NCI-H187 treated with DMSO at 0.1 percent for 48 hours (cell line): Measurements from ENCODE around the gene BAD.
"Not testable (repeated sequence)": the region's sequence is repeated elsewhere in the genome, so short reads cannot be mapped to it uniquely, and the experiment has no call there.

Experiments
- DNase-seq: peaks from one replicate; lab custom pipeline; 2025; lab: John Stamatoyannopoulos, UW

The BAD gene

GRCh38 chr11:64284048-64284961 is at the start of gene BAD:
Gene BAD (minus strand): TSS chr11:64284665. CDS start chr11:64284368, 297 bp downstream.
- peak; percentile 78 for DNase-seq

DNA sequence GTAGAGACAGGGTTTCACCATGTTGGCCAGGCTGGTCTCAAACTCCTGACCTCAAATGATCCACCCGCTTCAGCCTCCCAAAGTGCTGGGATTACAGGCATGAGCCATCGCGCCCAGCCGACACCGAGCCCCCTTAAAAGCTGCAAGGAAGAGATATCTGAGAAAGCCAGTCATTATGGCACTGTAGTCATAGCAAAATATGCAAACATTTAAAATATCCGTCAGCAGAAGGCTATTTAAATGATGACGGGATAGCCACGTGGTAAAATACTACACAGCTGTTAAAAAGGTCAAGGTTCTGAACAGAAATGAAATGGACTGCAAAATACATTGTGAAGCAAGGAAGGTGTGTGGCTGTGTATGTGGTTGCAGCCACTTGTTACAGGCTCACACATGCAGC is 49.1 kb upstream of the BAD start:
- DNase-seq, result no peak

GRCh38 chr11:64331569-64332371 is 47.3 kb upstream of the BAD start:
- DNase-seq, result no peak

GRCh38 chr11:64330888-64331287 is 46.4 kb upstream of the BAD start:
- DNase-seq, result no peak

- no peak for DNase-seq
These were observed 43.5 kb upstream of the BAD start for GRCh38 chr11:64327993-64328392.

- DNase-seq, result no peak
These were observed 42.9 kb upstream of the BAD start for GRCh38 chr11:64327375-64327774.

DNA sequence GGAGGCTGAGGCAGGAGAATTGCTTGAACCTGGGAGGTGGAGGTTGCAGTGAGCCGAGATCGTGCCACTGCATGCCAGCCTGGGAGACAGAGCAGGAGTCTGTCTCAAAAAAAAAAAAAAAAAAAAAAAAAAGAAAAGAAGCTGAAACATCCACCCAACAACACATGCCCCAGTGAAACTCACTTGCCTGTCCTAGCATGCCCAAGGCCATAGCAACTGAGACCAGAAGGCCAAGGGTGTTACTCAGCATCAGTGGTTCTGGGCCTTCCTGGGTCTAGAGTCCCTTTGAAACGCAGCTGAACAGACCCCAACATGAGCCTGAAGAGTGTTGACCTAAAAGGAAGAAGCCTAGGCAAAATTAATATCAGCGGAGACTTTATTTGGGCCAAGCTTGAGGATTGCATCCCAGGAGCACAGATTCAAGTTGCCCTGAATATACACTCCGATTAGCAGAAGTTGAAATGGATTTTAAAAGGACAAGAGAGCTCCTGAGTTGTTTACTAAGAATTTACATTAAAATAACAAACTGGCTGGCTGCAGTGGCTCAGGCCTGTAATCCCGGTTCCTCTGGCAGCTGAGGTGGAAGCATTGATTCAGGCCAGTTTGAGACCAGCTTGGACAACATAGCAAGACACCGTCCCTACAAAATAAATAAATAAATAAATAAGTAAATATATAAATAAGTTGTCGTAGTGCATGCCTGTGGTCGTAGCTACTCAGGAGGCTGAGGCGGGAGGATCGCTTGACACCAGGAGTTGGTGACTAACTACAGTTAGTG is 40.4 kb upstream of the BAD start:
- DNase-seq, result no peak

DNA sequence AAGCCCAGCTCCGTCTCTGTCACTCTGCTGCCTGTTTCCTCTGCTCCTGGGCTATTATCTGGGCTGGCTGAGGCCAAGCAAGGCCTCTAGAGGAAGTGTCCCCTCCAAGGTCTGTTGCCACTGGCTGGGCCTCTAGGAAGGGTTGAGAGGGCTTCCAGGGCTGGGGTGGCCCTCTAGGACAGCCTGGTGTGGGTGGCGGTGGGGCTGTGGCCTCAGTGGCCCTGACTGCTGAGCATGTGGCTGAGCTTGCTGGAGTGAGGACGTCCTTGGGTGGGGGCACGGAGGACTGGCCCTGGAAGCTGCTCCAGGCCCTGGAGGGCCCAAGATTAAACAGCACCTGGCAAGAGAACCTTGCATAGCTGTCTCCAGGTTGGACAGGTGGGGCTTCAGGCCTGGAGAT is 39.5 kb upstream of the BAD start:
- DNase-seq, result not testable (repeated sequence)

GRCh38 chr11:64323373-64323772 is 38.9 kb upstream of the BAD start:
- DNase-seq, result no peak

- no peak for DNase-seq
These were observed 38.4 kb upstream of the BAD start for GRCh38 chr11:64322925-64323260.

DNA sequence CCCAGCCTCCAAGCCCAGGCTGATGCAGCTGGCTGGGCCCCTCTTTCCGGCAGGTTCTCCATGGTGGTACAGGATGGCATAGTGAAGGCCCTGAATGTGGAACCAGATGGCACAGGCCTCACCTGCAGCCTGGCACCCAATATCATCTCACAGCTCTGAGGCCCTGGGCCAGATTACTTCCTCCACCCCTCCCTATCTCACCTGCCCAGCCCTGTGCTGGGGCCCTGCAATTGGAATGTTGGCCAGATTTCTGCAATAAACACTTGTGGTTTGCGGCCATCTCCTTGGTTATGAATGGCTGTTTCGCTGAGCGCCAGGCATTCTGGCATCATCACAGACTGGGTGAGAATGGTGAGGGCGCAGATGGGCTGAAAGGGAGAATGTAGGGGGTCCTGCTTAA is 37.1 kb upstream of the BAD start:
- no peak for DNase-seq

GRCh38 chr11:64321026-64321425 is 36.6 kb upstream of the BAD start:
- no peak for DNase-seq

- no peak for DNase-seq
These were observed 36.1 kb upstream of the BAD start for GRCh38 chr11:64320556-64320955.

GRCh38 chr11:64318766-64319761 is 34.6 kb upstream of the BAD start:
- no peak for DNase-seq

DNA sequence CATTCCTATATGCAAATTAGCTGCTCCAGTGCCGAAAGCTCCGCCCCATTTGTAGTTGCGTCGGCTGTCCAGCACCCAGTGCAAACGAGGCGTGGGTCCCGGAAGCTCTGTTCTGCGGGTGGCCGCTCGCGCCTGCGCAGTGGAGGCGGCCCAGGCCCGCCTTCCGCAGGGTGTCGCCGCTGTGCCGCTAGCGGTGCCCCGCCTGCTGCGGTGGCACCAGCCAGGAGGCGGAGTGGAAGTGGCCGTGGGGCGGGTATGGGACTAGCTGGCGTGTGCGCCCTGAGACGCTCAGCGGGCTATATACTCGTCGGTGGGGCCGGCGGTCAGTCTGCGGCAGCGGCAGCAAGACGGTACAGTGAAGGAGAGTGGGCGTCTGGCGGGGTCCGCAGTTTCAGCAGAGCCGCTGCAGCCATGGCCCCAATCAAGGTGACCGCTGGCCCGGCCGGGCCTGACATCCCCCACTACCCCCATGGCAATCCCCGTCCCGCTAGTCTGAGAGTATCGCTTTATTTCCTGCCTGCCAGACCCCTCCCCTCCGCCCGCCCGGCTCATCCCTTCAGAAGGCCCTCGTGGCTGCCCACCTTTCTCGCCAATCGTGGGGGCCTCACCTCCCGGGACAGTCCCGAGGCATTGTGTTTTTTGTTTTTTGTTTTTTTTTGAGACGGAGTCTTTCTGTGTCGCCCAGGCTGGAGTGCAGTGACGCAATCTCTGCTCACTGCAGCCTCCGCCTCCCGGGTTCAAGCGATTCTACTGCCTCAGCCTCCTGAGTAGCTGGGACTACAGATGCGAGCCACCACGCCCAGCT is 33.7 kb upstream of the BAD start, which contains the start of gene PRDX5:
TSS of gene PRDX5 (plus strand) at position 161 of the 805 bp plus-strand sequence. CDS start at position 256, 95 bp downstream.
- DNase-seq, result peak; percentile 47

DNA sequence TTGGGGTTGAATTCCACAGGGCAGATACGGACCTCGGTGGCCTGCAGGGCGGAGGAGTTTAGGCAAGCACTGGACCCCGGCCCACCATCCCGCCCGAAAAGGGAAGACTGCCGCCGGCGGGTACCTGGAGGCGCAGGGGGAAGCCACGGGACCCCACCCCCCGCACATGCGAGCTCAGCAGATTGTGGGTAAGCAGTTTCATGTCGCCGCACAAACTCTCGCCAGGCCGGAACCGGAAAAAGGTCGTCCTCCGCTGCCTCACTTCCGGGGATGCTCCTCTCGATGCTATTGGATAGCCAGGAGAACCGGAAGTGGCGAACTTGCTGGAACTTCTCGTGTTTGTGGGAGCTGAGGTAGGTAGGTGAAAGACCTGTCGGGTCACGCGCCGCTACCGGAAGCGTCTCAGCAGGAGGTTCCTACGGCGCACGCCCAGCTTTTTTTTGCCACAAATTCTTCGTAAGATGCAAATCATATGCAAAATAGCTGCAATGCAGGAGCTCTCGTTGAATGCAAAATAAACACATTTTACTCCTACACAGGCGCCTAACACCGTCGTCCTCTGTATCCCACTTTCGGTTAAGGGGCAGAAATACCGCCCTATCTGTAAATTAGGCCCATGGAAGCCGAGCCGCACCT is 33.0 kb upstream of the BAD start, which contains the start of gene TRMT112:
TSS of gene TRMT112 (minus strand) at position 235 of the 636 bp plus-strand sequence. CDS start at position 202, 33 bp downstream.
- DNase-seq, result peak; percentile 74

GRCh38 chr11:64316672-64317324 is 32.3 kb upstream of the BAD start:
- DNase-seq, result no peak

GRCh38 chr11:64315667-64316526 is 31.4 kb upstream of the BAD start:
- DNase-seq, result not testable (repeated sequence)
